ENCODE measurements around the gene TSTD1.

GRCh38 chr1:161071886-161072371 lies 33.2 kb upstream of the TSTD1 start:
- TF ChIP-seq, protein P1, sequence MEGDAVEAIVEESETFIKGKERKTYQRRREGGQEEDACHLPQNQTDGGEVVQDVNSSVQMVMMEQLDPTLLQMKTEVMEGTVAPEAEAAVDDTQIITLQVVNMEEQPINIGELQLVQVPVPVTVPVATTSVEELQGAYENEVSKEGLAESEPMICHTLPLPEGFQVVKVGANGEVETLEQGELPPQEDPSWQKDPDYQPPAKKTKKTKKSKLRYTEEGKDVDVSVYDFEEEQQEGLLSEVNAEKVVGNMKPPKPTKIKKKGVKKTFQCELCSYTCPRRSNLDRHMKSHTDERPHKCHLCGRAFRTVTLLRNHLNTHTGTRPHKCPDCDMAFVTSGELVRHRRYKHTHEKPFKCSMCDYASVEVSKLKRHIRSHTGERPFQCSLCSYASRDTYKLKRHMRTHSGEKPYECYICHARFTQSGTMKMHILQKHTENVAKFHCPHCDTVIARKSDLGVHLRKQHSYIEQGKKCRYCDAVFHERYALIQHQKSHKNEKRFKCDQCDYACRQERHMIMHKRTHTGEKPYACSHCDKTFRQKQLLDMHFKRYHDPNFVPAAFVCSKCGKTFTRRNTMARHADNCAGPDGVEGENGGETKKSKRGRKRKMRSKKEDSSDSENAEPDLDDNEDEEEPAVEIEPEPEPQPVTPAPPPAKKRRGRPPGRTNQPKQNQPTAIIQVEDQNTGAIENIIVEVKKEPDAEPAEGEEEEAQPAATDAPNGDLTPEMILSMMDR (IDR thresholded peaks at IDR 0.05; ENCODE audit: insufficient read depth, low read length): peak; percentile 77
- TF ChIP-seq SPI1 (IDR thresholded peaks at IDR 0.05; ENCODE audit: borderline replicate concordance, low read depth): no peak
- TF ChIP-seq REST (IDR thresholded peaks at IDR 0.05; ENCODE audit: insufficient replicate concordance, low read depth): no peak
- no peak for TF ChIP-seq POLR2AphosphoS5 (IDR thresholded peaks at IDR 0.05; ENCODE audit: low read depth)

All from HL-60 (cell line).